IMR-90 (cell line): Measurements from ENCODE around the gene GRB10.

ENCODE experiments used
- BHLHE40 ChIP-seq: fragments of 150-350 bp; IDR thresholded peaks from 2 replicates; pipeline ENCODE4 v1.6.1; 2016; ENCODE audit warnings: mild to moderate bottlenecking, low read depth, low read length
- CEBPB ChIP-seq: IDR thresholded peaks from 2 replicates; pipeline ENCODE4 v1.6.1; 2012; ENCODE audit warnings: low read depth, low read length, improper control_type of control experiment
- CHD1 ChIP-seq: IDR thresholded peaks from 2 replicates; pipeline ENCODE4 v1.6.1; 2012; ENCODE audit warnings: low read depth, low read length, improper control_type of control experiment
- CTCF ChIP-seq: conservative IDR thresholded peaks from 2 replicates; pipeline ENCODE4 v1.5.1; 2012; ENCODE audit warnings: mild to moderate bottlenecking, low read depth, low read length, improper control_type of control experiment
- FOS ChIP-seq: fragments of 150-350 bp; IDR thresholded peaks from 2 replicates; pipeline ENCODE4 v1.6.1; 2016; ENCODE audit warnings: low read depth, low read length
- MAFK ChIP-seq: IDR thresholded peaks from 2 replicates; pipeline ENCODE4 v1.6.1; 2012; ENCODE audit warnings: low read depth, low read length, improper control_type of control experiment
- MXI1 ChIP-seq: IDR thresholded peaks from 2 replicates; pipeline ENCODE4 v1.6.1; 2012; ENCODE audit warnings: low read depth, mild to moderate bottlenecking, low read length, moderate library complexity, borderline replicate concordance
- NFE2L2 ChIP-seq: fragments of 150-350 bp; IDR thresholded peaks from 2 replicates; pipeline ENCODE4 v1.6.1; 2016; ENCODE audit warnings: low read depth, mild to moderate bottlenecking, low read length
- POLR2A ChIP-seq: IDR thresholded peaks from 2 replicates; pipeline ENCODE4 v1.6.1; 2012; ENCODE audit warnings: mild to moderate bottlenecking, low read depth, low read length
- RAD21 ChIP-seq: IDR thresholded peaks from 2 replicates; pipeline ENCODE4 v1.6.1; 2012; ENCODE audit warnings: low read length, improper control_type of control experiment
- RCOR1 ChIP-seq: IDR thresholded peaks from 2 replicates; pipeline ENCODE4 v1.6.1; 2012; ENCODE audit warnings: mild to moderate bottlenecking, low read length, improper control_type of control experiment; ENCODE audit not compliant: insufficient replicate concordance
- RFX5 ChIP-seq: IDR thresholded peaks from 2 replicates; pipeline ENCODE4 v1.8.0; 2012; ENCODE audit warnings: low read depth, mild to moderate bottlenecking, low read length, moderate library complexity
- SMC3 ChIP-seq: fragments of 150-350 bp; IDR thresholded peaks from 2 replicates; pipeline ENCODE4 v1.6.1; 2016; ENCODE audit warnings: low read depth, mild to moderate bottlenecking, antibody characterized with exemption, low read length, moderate library complexity
- USF2 ChIP-seq: fragments of 150-350 bp; IDR thresholded peaks from 2 replicates; pipeline ENCODE4 v1.6.1; 2017; ENCODE audit warnings: mild to moderate bottlenecking, antibody characterized with exemption, low read length, low read depth

GRCh38 chr7:50565559-50565916, 217.2 kb downstream of the GRB10 start:
- TF ChIP-seq CTCF (no peak), CEBPB (no peak), CHD1 (no peak), POLR2A (no peak), RCOR1 (no peak), USF2 (no peak), FOS (no peak), MXI1 (no peak), MAFK (no peak), NFE2L2 (no peak), RAD21 (no peak), SMC3 (no peak), RFX5 (no peak), BHLHE40 (no peak)
